ENCODE measurements around the gene ICOSLG. TPM values are rescaled to one million over a fixed set of nuclear protein-coding genes. Genes with fewer than 3 reads are reported as not detected.

Gene ICOSLG
- total RNA-seq, 1 donor from 2014 or later: 9.6 TPM

DNA sequence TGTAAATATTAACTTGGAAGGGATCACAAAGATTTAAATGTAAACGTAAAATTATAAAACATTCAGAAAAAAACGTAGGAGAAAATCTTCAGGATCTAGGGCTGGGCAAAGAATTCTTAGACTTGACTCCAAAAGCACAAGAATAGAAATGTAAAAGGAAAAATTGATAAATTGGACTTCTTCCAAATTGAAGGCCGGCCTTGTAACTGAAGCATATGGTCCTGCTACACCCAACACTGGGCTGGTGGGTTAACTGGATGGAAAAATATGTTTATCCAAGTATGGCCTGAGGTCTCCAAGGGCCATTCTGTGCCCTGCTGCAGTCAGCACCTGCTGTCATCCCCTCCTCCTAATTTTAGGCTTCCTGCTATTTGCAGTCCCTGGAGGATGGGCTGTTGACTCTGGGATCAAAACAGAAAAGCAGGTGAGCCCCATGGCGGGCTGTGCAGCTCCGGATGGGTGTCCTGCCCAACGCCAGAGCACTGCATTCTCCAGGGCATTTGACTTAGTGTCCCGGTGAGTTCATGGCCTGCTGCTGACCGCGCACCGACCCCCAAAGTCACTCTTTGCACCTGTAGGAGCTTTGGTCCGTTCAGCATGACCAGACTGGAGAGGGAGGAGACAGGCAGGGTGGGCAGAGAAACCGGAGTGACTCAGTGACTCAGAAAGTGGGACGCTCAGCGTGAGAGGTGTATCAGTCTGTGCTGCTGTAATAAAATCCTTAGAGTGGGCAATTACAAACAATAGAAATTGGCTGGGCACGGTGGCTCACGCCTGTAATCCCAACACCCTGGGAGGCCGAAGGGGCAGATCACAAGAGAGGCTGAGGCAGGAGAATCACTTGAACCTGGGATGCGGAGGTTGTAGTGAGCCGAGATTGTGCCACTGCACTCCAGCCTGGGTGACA is 38.9 kb upstream of the ICOSLG start:
- H3K36me3 Mint-ChIP-seq (ENCODE audit: unreplicated experiment): no peaks in the 10 kb centered on the region
- TF ChIP-seq, protein P1, sequence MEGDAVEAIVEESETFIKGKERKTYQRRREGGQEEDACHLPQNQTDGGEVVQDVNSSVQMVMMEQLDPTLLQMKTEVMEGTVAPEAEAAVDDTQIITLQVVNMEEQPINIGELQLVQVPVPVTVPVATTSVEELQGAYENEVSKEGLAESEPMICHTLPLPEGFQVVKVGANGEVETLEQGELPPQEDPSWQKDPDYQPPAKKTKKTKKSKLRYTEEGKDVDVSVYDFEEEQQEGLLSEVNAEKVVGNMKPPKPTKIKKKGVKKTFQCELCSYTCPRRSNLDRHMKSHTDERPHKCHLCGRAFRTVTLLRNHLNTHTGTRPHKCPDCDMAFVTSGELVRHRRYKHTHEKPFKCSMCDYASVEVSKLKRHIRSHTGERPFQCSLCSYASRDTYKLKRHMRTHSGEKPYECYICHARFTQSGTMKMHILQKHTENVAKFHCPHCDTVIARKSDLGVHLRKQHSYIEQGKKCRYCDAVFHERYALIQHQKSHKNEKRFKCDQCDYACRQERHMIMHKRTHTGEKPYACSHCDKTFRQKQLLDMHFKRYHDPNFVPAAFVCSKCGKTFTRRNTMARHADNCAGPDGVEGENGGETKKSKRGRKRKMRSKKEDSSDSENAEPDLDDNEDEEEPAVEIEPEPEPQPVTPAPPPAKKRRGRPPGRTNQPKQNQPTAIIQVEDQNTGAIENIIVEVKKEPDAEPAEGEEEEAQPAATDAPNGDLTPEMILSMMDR (IDR thresholded peaks at IDR 0.05): no peak
- DNase-seq (ENCODE audit: extremely low spot score, unreplicated experiment): no peak
- H3K27me3 Mint-ChIP-seq (ENCODE audit: unreplicated experiment): peaks cover 26% of the 10 kb centered on the region
- H3K27ac Mint-ChIP-seq (ENCODE audit: unreplicated experiment): no peak overlapping the region
- H3K4me1 Mint-ChIP-seq (ENCODE audit: unreplicated experiment): peaks cover 5% of the 10 kb centered on the region
- H3K4me3 Mint-ChIP-seq (ENCODE audit: unreplicated experiment): no peak overlapping the region
- no peaks in the 10 kb centered on the region for H3K9me3 Mint-ChIP-seq (ENCODE audit: unreplicated experiment)

DNA sequence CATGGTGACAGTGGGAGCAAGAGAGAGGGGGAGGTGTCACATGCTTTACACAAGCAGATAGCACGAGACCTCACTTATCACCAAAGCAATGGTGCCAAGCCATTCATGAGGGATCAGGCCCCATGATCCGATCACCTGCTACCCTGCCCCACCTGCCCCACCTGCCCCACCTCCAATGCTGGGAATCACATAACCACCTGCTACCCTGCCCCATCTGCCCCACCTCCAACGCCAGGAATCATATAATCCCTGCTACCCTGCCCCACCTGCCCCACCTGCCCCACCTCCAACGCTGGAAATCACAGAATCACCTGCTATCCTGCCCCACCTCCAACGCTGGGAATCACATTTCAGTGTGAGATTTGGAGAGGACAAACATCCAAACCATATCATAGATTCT is 34.3 kb upstream of the ICOSLG start:
- Mint-ChIP-seq H3K36me3 (ENCODE audit: unreplicated experiment) (no peaks in the 10 kb centered on the region), H3K4me1 (ENCODE audit: unreplicated experiment) (peaks cover 3% of the 10 kb centered on the region), H3K27me3 (ENCODE audit: unreplicated experiment) (peaks cover 25% of the 10 kb centered on the region), H3K27ac (ENCODE audit: unreplicated experiment) (no peak overlapping the region), H3K9me3 (ENCODE audit: unreplicated experiment) (no peaks in the 10 kb centered on the region), H3K4me3 (ENCODE audit: unreplicated experiment) (no peak overlapping the region)
- DNase-seq (ENCODE audit: extremely low spot score, unreplicated experiment): no peak
- TF ChIP-seq, protein P1 (IDR thresholded peaks at IDR 0.05): no peak

DNA sequence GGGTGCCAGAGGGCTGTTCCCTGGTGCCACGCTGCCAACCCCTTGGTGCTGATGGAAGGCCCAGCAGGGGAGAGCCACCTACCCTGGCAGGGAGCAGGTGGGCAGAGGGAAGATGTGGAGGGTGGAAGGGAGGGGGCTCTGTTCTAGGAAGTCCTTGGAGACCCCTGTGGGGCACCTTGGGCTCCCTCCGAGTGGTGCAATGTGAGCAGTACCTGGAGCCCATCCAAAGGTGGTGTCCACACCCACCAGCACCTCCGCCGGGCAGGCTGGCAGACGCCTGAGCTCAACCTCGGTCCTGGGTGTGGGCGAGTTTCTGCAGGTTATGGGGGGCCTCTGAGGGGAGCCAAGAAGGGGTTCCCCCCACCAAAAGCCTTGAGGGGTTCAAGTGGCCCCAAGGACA is 32.3 kb upstream of the ICOSLG start:
- Mint-ChIP-seq H3K27me3 (ENCODE audit: unreplicated experiment) (peaks cover 22% of the 10 kb centered on the region), H3K36me3 (ENCODE audit: unreplicated experiment) (no peaks in the 10 kb centered on the region), H3K4me3 (ENCODE audit: unreplicated experiment) (no peak overlapping the region), H3K9me3 (ENCODE audit: unreplicated experiment) (no peaks in the 10 kb centered on the region), H3K4me1 (ENCODE audit: unreplicated experiment) (no peaks in the 10 kb centered on the region), H3K27ac (ENCODE audit: unreplicated experiment) (no peak overlapping the region)
- DNase-seq (ENCODE audit: extremely low spot score, unreplicated experiment): no peak
- TF ChIP-seq, protein P1 (IDR thresholded peaks at IDR 0.05): no peak

DNA sequence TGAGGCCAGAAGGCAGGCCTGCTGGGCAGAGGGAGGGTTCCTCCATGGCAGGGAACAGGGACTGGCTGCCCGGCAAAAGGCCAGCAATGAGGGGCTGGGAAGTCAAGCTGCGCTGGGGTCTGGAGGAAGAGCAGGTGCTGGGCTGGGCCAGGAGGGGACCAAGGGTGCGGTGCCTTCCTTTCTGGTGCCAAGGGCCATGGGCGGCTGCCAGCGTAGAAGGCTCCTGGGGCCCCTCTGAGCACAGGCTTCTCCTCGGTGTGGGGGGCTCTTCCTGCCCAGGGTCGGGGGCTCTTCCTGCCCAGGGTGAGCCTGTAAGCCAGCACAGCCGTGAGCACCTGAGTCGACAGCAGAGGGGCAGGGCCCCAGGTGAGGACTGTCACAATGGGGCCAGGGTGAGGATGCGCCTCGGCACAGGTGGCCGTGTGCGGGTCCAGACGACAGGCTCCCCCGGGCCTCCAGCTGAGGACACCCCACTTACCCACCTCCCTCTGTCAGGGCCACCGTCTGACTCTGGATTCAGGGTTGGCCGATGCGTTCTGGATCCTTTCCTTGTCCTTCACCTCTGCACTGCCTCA is 31.6 kb upstream of the ICOSLG start:
- Mint-ChIP-seq H3K36me3 (ENCODE audit: unreplicated experiment) (no peaks in the 10 kb centered on the region), H3K4me1 (ENCODE audit: unreplicated experiment) (no peaks in the 10 kb centered on the region), H3K4me3 (ENCODE audit: unreplicated experiment) (no peak overlapping the region), H3K27me3 (ENCODE audit: unreplicated experiment) (peaks cover 22% of the 10 kb centered on the region), H3K27ac (ENCODE audit: unreplicated experiment) (no peak overlapping the region), H3K9me3 (ENCODE audit: unreplicated experiment) (no peaks in the 10 kb centered on the region)
- DNase-seq (ENCODE audit: extremely low spot score, unreplicated experiment): no peak
- TF ChIP-seq, protein P1 (IDR thresholded peaks at IDR 0.05): no peak

DNA sequence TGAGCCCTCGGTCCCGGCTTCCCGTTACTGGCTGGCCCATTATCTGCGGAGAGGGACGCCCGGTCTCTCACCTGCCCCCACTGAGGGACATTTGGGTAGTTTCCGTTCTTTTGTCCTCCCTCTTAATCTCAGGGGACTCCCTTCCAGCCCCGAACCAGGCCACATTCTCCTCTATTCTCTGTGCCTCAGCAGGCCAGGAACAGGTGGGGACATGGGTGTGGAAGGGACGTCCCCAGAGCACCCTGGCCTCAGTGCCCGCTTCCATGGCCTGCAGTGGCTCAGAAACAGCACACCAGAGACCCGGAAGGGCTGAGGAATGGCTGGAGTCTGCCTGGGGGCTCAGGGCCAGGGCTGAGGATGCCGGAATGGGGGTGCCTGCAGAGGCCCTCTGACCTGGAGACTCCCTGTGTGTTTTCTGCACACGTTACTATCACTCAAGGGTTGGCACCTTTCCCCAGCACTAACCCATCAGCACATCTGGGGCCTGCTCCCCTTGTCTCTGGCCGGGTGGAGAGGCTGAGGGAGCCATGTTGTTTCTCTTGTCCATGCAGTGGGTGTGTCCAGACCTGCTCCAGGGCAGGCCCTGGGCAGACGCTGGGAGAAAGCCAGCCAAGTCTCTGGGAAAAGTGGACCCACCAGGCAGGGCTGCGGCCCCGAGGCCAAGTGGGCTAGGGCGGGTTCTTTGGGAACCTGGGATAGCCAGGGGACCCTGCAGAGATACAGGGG is 31.0 kb upstream of the ICOSLG start:
- Mint-ChIP-seq H3K36me3 (ENCODE audit: unreplicated experiment) (no peaks in the 10 kb centered on the region), H3K4me3 (ENCODE audit: unreplicated experiment) (no peak overlapping the region), H3K27me3 (ENCODE audit: unreplicated experiment) (peaks cover 22% of the 10 kb centered on the region), H3K27ac (ENCODE audit: unreplicated experiment) (no peak overlapping the region), H3K4me1 (ENCODE audit: unreplicated experiment) (no peaks in the 10 kb centered on the region), H3K9me3 (ENCODE audit: unreplicated experiment) (no peaks in the 10 kb centered on the region)
- no peak for DNase-seq (ENCODE audit: extremely low spot score, unreplicated experiment)
- TF ChIP-seq, protein P1 (IDR thresholded peaks at IDR 0.05): no peak
